HEK293 (cell line): ENCODE measurements around the gene REEP6.

ENCODE experiments used
- GLIS1 ChIP-seq: fragments of 450-650 bp; formaldehyde crosslinking; IDR thresholded peaks from 2 replicates; pipeline ENCODE4 v1.5.1; 2016; ENCODE audit warnings: missing biosample characterization, missing genetic modification characterization
- HOXD13 ChIP-seq: sonication (generic); formaldehyde crosslinking; IDR thresholded peaks from 2 replicates; pipeline ENCODE4 v1.8.0; 2022; ENCODE audit warnings: missing genetic modification reagents, borderline replicate concordance
- REPIN1 ChIP-seq: fragments of 450-650 bp; formaldehyde crosslinking; IDR thresholded peaks from 2 replicates; pipeline ENCODE4 v1.5.1; 2017; ENCODE audit warnings: missing biosample characterization, missing genetic modification characterization, low read depth
- WT1 ChIP-seq: fragments of 450-650 bp; formaldehyde crosslinking; IDR thresholded peaks from 2 replicates; pipeline ENCODE4 v1.5.1; 2016; ENCODE audit warnings: missing biosample characterization, missing genetic modification characterization
- YY2 ChIP-seq: fragments of 450-650 bp; formaldehyde crosslinking; IDR thresholded peaks from 2 replicates; pipeline ENCODE4 v1.5.1; 2016; ENCODE audit warnings: missing biosample characterization, missing genetic modification characterization
- ZBTB20 ChIP-seq: fragments of 450-650 bp; formaldehyde crosslinking; IDR thresholded peaks from 2 replicates; pipeline ENCODE4 v1.5.1; 2016; ENCODE audit warnings: missing biosample characterization, missing genetic modification characterization
- ZNF133 ChIP-seq: fragments of 450-650 bp; formaldehyde crosslinking; IDR thresholded peaks from 2 replicates; pipeline ENCODE4 v1.5.1; 2016; ENCODE audit warnings: missing biosample characterization, missing genetic modification characterization
- ZNF19 ChIP-seq: fragments of 450-650 bp; formaldehyde crosslinking; IDR thresholded peaks from 2 replicates; pipeline ENCODE4; 2016; ENCODE audit warnings: missing biosample characterization, missing genetic modification characterization, low read depth
- ZNF2 ChIP-seq: fragments of 450-650 bp; formaldehyde crosslinking; IDR thresholded peaks from 2 replicates; pipeline ENCODE4 v1.5.1; 2016; ENCODE audit warnings: missing biosample characterization, missing genetic modification characterization
- ZNF202 ChIP-seq: fragments of 450-650 bp; formaldehyde crosslinking; IDR thresholded peaks from 2 replicates; pipeline ENCODE4 v1.5.1; 2016; ENCODE audit warnings: missing biosample characterization, missing genetic modification characterization, borderline replicate concordance
- ZNF311 ChIP-seq: fragments of 450-650 bp; formaldehyde crosslinking; IDR thresholded peaks from 2 replicates; pipeline ENCODE4 v1.5.1; 2017; ENCODE audit warnings: missing biosample characterization, missing genetic modification characterization, borderline replicate concordance
- ZNF335 ChIP-seq: fragments of 450-650 bp; formaldehyde crosslinking; conservative IDR thresholded peaks from 2 replicates; pipeline ENCODE4 v1.5.1; 2016; ENCODE audit warnings: missing biosample characterization, missing genetic modification characterization
- ZNF341 ChIP-seq: fragments of 450-650 bp; formaldehyde crosslinking; IDR thresholded peaks from 2 replicates; pipeline ENCODE4; 2016; ENCODE audit warnings: low read depth, missing biosample characterization, missing genetic modification characterization
- ZNF514 ChIP-seq: fragments of 450-650 bp; formaldehyde crosslinking; IDR thresholded peaks from 2 replicates; pipeline ENCODE4 v1.5.1; 2016; ENCODE audit warnings: missing biosample characterization, missing genetic modification characterization
- ZNF585B ChIP-seq: fragments of 450-650 bp; formaldehyde crosslinking; IDR thresholded peaks from 2 replicates; pipeline ENCODE4 v1.5.1; 2016; ENCODE audit warnings: missing biosample characterization, missing genetic modification characterization
- ZNF610 ChIP-seq: fragments of 450-650 bp; formaldehyde crosslinking; IDR thresholded peaks from 2 replicates; pipeline ENCODE4 v1.5.1; 2016; ENCODE audit warnings: missing biosample characterization, missing genetic modification characterization, borderline replicate concordance
- ZNF660 ChIP-seq: fragments of 450-650 bp; IDR thresholded peaks from 2 replicates; pipeline ENCODE4 v1.5.1; 2018; ENCODE audit warnings: missing biosample characterization, mild to moderate bottlenecking, missing genetic modification characterization
- ZNF677 ChIP-seq: fragments of 450-650 bp; IDR thresholded peaks from 2 replicates; pipeline ENCODE4 v1.5.0; 2018; ENCODE audit warnings: missing biosample characterization, mild to moderate bottlenecking, missing genetic modification characterization, moderate library complexity
- ZNF701 ChIP-seq: fragments of 450-650 bp; formaldehyde crosslinking; IDR thresholded peaks from 2 replicates; pipeline ENCODE4 v1.5.1; 2016; ENCODE audit warnings: missing biosample characterization, missing genetic modification characterization
- ZNF830 ChIP-seq: fragments of 450-650 bp; IDR thresholded peaks from 2 replicates; pipeline ENCODE4 v1.5.0; 2018; ENCODE audit warnings: missing biosample characterization, missing genetic modification characterization, low read depth, mild to moderate bottlenecking, moderate library complexity
- ZSCAN30 ChIP-seq: fragments of 450-650 bp; IDR thresholded peaks from 2 replicates; pipeline ENCODE4 v1.5.1; 2018; ENCODE audit warnings: missing biosample characterization, mild to moderate bottlenecking, missing genetic modification characterization, moderate library complexity
- TF ChIP-seq, protein P1 (sequence below): fragments of 450-650 bp; formaldehyde crosslinking; optimal IDR thresholded peaks from 2 replicates; pipeline ENCODE3; 2016; ENCODE audit warnings: missing biosample characterization, mild to moderate bottlenecking, missing genetic modification characterization
- TF ChIP-seq, protein P2 (sequence below): fragments of 450-650 bp; formaldehyde crosslinking; IDR thresholded peaks from 2 replicates; pipeline ENCODE4 v1.5.1; 2016; ENCODE audit warnings: missing biosample characterization, missing genetic modification characterization, low read depth
- TF ChIP-seq, protein P3 (sequence below): fragments of 450-650 bp; formaldehyde crosslinking; IDR thresholded peaks from 2 replicates; pipeline ENCODE4 v1.5.1; 2016; ENCODE audit warnings: missing biosample characterization, missing genetic modification characterization
- TF ChIP-seq, protein P4 (sequence below): fragments of 450-650 bp; formaldehyde crosslinking; IDR thresholded peaks from 2 replicates; pipeline ENCODE4 v1.5.1; 2017; ENCODE audit warnings: missing biosample characterization, missing genetic modification characterization
- TF ChIP-seq, protein P5 (sequence below): fragments of 450-650 bp; formaldehyde crosslinking; IDR thresholded peaks from 2 replicates; pipeline ENCODE4 v1.5.1; 2017; ENCODE audit warnings: missing biosample characterization, missing genetic modification characterization
- TF ChIP-seq, protein P6 (sequence below): fragments of 450-650 bp; formaldehyde crosslinking; IDR thresholded peaks from 2 replicates; pipeline ENCODE4 v1.5.1; 2016; ENCODE audit warnings: missing biosample characterization, missing genetic modification characterization, borderline replicate concordance

The REEP6 gene

DNA sequence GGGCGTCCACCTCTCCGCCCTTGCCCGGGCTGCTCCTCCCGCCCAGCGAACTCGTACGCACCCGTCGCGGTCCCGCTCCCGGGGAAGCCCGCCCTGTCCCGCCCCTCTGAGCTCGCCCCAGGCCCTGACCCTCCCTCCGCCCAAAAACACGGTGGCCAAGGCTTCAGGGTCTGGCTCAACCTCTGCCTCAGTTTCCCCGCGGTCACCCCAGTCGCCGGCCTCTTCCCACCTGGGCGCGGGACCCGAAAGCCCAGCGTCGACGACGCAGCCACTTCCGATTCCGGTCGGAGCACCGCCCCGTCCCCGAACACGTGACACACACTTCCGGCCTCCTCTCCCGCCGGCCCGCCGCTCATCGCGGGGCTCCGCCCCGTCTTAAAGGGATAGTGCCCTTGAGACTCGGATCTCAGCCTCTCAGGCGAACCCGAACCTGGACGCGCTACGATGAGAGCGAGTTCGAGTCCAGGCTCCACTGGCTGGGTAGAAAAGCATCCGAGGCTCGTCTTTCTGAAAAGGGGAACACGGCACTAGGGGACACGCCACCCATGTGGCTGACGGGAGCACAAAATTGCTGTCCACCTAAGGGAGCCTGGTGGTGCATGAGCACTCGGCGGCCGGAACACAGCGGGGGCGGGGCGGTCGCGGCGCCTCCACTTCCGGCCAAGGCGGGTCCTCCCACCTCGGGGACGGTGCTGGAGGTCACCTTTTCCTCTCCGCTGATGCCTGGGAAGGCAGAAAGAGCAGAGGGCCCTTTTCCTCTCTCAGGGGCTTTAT, 11.9 kb upstream of the REEP6 start, which contains the start of gene C19orf25 (continued):
- TF ChIP-seq ZNF585B (tag by site-specific recombination) (no peak), ZNF514 (no peak), ZNF830 (no peak), ZNF677 (tag by site-specific recombination) (no peak), ZNF660 (tag by site-specific recombination) (no peak; the same call in 1 of the 2 replicates), ZSCAN30 (tag by site-specific recombination) (peak; percentile 85; the same call in 1 of the 2 replicates), ZNF19 (tag by site-specific recombination) (no peak), ZNF202 (tag by site-specific recombination) (no peak), GLIS1 (peak; percentile 73), WT1 (tag by site-specific recombination) (no peak; the same call in 1 of the 2 replicates), REPIN1 (tag by site-specific recombination) (no peak), ZNF2 (peak; percentile 87; the same call in 1 of the 2 replicates), YY2 (tag by site-specific recombination) (no peak), ZNF701 (tag by site-specific recombination) (no peak), ZNF335 (tag by site-specific recombination) (no peak; the same call in 1 of the 2 replicates), ZNF133 (no peak), ZNF311 (tag by site-specific recombination) (no peak), HOXD13 (no peak), ZNF341 (tag by site-specific recombination) (peak; percentile 34; the same call in 1 of the 2 replicates), ZNF610 (tag by site-specific recombination) (peak; percentile 20; the same call in 1 of the 2 replicates), ZBTB20 (tag by site-specific recombination) (peak; percentile 27; the same call in 1 of the 2 replicates)
- TF ChIP-seq, protein P1, sequence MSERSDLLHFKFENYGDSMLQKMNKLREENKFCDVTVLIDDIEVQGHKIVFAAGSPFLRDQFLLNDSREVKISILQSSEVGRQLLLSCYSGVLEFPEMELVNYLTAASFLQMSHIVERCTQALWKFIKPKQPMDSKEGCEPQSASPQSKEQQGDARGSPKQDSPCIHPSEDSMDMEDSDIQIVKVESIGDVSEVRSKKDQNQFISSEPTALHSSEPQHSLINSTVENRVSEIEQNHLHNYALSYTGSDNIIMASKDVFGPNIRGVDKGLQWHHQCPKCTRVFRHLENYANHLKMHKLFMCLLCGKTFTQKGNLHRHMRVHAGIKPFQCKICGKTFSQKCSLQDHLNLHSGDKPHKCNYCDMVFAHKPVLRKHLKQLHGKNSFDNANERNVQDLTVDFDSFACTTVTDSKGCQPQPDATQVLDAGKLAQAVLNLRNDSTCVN (tag by site-specific recombination): peak; percentile 72
- TF ChIP-seq, protein P2, sequence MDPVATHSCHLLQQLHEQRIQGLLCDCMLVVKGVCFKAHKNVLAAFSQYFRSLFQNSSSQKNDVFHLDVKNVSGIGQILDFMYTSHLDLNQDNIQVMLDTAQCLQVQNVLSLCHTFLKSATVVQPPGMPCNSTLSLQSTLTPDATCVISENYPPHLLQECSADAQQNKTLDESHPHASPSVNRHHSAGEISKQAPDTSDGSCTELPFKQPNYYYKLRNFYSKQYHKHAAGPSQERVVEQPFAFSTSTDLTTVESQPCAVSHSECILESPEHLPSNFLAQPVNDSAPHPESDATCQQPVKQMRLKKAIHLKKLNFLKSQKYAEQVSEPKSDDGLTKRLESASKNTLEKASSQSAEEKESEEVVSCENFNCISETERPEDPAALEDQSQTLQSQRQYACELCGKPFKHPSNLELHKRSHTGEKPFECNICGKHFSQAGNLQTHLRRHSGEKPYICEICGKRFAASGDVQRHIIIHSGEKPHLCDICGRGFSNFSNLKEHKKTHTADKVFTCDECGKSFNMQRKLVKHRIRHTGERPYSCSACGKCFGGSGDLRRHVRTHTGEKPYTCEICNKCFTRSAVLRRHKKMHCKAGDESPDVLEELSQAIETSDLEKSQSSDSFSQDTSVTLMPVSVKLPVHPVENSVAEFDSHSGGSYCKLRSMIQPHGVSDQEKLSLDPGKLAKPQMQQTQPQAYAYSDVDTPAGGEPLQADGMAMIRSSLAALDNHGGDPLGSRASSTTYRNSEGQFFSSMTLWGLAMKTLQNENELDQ (tag by site-specific recombination): no peak
- TF ChIP-seq, protein P3, sequence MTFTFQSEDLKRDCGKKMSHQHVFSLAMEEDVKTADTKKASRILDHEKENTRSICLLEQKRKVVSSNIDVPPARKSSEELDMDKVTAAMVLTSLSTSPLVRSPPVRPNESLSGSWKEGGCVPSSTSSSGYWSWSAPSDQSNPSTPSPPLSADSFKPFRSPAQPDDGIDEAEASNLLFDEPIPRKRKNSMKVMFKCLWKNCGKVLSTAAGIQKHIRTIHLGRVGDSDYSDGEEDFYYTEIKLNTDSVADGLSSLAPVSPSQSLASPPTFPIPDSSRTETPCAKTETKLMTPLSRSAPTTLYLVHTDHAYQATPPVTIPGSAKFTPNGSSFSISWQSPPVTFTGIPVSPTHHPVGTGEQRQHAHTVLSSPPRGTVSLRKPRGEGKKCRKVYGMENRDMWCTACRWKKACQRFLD (tag by site-specific recombination): no peak
- TF ChIP-seq, protein P4, sequence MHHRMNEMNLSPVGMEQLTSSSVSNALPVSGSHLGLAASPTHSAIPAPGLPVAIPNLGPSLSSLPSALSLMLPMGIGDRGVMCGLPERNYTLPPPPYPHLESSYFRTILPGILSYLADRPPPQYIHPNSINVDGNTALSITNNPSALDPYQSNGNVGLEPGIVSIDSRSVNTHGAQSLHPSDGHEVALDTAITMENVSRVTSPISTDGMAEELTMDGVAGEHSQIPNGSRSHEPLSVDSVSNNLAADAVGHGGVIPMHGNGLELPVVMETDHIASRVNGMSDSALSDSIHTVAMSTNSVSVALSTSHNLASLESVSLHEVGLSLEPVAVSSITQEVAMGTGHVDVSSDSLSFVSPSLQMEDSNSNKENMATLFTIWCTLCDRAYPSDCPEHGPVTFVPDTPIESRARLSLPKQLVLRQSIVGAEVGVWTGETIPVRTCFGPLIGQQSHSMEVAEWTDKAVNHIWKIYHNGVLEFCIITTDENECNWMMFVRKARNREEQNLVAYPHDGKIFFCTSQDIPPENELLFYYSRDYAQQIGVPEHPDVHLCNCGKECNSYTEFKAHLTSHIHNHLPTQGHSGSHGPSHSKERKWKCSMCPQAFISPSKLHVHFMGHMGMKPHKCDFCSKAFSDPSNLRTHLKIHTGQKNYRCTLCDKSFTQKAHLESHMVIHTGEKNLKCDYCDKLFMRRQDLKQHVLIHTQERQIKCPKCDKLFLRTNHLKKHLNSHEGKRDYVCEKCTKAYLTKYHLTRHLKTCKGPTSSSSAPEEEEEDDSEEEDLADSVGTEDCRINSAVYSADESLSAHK (tag by site-specific recombination): peak; percentile 5; the same call in 1 of the 2 replicates
- TF ChIP-seq, protein P5, sequence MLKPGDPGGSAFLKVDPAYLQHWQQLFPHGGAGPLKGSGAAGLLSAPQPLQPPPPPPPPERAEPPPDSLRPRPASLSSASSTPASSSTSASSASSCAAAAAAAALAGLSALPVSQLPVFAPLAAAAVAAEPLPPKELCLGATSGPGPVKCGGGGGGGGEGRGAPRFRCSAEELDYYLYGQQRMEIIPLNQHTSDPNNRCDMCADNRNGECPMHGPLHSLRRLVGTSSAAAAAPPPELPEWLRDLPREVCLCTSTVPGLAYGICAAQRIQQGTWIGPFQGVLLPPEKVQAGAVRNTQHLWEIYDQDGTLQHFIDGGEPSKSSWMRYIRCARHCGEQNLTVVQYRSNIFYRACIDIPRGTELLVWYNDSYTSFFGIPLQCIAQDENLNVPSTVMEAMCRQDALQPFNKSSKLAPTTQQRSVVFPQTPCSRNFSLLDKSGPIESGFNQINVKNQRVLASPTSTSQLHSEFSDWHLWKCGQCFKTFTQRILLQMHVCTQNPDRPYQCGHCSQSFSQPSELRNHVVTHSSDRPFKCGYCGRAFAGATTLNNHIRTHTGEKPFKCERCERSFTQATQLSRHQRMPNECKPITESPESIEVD (tag by site-specific recombination): no peak
- TF ChIP-seq, protein P6, sequence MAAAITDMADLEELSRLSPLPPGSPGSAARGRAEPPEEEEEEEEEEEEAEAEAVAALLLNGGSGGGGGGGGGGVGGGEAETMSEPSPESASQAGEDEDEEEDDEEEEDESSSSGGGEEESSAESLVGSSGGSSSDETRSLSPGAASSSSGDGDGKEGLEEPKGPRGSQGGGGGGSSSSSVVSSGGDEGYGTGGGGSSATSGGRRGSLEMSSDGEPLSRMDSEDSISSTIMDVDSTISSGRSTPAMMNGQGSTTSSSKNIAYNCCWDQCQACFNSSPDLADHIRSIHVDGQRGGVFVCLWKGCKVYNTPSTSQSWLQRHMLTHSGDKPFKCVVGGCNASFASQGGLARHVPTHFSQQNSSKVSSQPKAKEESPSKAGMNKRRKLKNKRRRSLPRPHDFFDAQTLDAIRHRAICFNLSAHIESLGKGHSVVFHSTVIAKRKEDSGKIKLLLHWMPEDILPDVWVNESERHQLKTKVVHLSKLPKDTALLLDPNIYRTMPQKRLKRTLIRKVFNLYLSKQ (tag by site-specific recombination): no peak
